ENCODE results near the gene CPLX3.
A peak's percentile ranks its signal among the peaks of the same experiment; 100 is the strongest.

CPLX3 gene

GRCh38 chr15:74873036-74873755 lies 46.8 kb downstream of the CPLX3 start, which contains the start of gene SCAMP2:
Gene SCAMP2 (minus strand): TSS chr15:74873365. CDS start chr15:74873255, 110 bp downstream.
- peak; percentile 98 for DNase-seq (ENCODE audit: low spot score)

- peak; percentile 42 for DNase-seq (ENCODE audit: low spot score)
Observed at GRCh38 chr15:74873756-74874424, 47.5 kb downstream of the CPLX3 start.

GRCh38 chr15:74878273-74878672 lies 51.8 kb downstream of the CPLX3 start:
- DNase-seq (ENCODE audit: low spot score), result no peak

All from GM03348 (cell line).